ENCODE data around the gene TMEM150C. TPM values are rescaled to one million over a fixed set of nuclear protein-coding genes. Genes with fewer than 3 reads are reported as not detected.

The TMEM150C gene
- total RNA-seq, 1 experiment from 2014 or later: 1.8 TPM

DNA sequence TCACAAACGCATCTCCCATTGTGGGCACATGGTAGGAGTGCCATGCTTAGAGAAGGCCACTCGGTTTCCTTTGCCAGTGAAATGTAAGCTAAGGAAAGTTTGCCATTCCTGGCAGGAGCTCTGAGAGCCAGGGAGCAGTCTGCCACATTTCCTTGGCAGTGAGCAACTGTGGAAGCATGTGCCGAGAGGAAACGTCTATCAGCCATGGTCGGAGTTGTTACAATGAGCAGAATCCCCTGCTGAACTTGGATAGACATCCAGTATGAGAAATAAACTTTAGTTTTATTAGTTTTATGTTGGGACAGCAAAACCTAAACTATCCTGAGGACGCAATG, 80.3 kb downstream of the TMEM150C start:
- POLR2A ChIA-PET: no interaction called here
- H3K36me3 ChIP-seq (ENCODE audit: control insufficient read depth, insufficient read depth, low read length): no peaks in the 10 kb centered on the region
- no peak for ATAC-seq
- no peaks in the 10 kb centered on the region for H3K9me3 ChIP-seq (ENCODE audit: control insufficient read depth, insufficient read depth, low read depth, low read length)
- no peaks in the 10 kb centered on the region for H3K27me3 ChIP-seq (ENCODE audit: control insufficient read depth, insufficient read depth, low read length)
- in situ Hi-C loops (cut with HindIII; ENCODE audit: low pct_unique_long_range_greater_than_20kb, low sequenced_read_pairs) (no loop called here), intact Hi-C loops (cut with micrococcal nuclease; ENCODE audit: unreplicated experiment) (no loop called here)
- no peaks in the 10 kb centered on the region for H3K4me1 ChIP-seq (ENCODE audit: control insufficient read depth, insufficient read depth, low read length)
- BruUV-seq (replicated peaks): no TSS peak
- no peak for DNase-seq (ENCODE audit: low read depth, low spot score)
- TF ChIP-seq TCF7L2 (IDR thresholded peaks at IDR 0.05; ENCODE audit: low read depth, low read length) (no peak), SIN3A (IDR thresholded peaks at IDR 0.05; ENCODE audit: borderline replicate concordance, insufficient read depth, low read depth, low read length) (no peak), POLR2AphosphoS5 (IDR thresholded peaks at IDR 0.05; ENCODE audit: low read depth, low read length) (no peak)
- TF ChIP-seq, protein P1, sequence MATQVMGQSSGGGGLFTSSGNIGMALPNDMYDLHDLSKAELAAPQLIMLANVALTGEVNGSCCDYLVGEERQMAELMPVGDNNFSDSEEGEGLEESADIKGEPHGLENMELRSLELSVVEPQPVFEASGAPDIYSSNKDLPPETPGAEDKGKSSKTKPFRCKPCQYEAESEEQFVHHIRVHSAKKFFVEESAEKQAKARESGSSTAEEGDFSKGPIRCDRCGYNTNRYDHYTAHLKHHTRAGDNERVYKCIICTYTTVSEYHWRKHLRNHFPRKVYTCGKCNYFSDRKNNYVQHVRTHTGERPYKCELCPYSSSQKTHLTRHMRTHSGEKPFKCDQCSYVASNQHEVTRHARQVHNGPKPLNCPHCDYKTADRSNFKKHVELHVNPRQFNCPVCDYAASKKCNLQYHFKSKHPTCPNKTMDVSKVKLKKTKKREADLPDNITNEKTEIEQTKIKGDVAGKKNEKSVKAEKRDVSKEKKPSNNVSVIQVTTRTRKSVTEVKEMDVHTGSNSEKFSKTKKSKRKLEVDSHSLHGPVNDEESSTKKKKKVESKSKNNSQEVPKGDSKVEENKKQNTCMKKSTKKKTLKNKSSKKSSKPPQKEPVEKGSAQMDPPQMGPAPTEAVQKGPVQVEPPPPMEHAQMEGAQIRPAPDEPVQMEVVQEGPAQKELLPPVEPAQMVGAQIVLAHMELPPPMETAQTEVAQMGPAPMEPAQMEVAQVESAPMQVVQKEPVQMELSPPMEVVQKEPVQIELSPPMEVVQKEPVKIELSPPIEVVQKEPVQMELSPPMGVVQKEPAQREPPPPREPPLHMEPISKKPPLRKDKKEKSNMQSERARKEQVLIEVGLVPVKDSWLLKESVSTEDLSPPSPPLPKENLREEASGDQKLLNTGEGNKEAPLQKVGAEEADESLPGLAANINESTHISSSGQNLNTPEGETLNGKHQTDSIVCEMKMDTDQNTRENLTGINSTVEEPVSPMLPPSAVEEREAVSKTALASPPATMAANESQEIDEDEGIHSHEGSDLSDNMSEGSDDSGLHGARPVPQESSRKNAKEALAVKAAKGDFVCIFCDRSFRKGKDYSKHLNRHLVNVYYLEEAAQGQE (IDR thresholded peaks at IDR 0.05; ENCODE audit: insufficient read depth in 1 of 2, low read depth in 2 of 2, low read length in 1 of 2): no peak
- TF ChIP-seq, protein P2, sequence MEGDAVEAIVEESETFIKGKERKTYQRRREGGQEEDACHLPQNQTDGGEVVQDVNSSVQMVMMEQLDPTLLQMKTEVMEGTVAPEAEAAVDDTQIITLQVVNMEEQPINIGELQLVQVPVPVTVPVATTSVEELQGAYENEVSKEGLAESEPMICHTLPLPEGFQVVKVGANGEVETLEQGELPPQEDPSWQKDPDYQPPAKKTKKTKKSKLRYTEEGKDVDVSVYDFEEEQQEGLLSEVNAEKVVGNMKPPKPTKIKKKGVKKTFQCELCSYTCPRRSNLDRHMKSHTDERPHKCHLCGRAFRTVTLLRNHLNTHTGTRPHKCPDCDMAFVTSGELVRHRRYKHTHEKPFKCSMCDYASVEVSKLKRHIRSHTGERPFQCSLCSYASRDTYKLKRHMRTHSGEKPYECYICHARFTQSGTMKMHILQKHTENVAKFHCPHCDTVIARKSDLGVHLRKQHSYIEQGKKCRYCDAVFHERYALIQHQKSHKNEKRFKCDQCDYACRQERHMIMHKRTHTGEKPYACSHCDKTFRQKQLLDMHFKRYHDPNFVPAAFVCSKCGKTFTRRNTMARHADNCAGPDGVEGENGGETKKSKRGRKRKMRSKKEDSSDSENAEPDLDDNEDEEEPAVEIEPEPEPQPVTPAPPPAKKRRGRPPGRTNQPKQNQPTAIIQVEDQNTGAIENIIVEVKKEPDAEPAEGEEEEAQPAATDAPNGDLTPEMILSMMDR (IDR thresholded peaks at IDR 0.05): no peak
- CTCF ChIA-PET: no interaction called here
- H3K27ac ChIP-seq (ENCODE audit: low read length): no peak overlapping the region
- H3K4me3 ChIP-seq (ENCODE audit: low read depth in 2 of 2, low read length in 2 of 2): no peak overlapping the region

DNA sequence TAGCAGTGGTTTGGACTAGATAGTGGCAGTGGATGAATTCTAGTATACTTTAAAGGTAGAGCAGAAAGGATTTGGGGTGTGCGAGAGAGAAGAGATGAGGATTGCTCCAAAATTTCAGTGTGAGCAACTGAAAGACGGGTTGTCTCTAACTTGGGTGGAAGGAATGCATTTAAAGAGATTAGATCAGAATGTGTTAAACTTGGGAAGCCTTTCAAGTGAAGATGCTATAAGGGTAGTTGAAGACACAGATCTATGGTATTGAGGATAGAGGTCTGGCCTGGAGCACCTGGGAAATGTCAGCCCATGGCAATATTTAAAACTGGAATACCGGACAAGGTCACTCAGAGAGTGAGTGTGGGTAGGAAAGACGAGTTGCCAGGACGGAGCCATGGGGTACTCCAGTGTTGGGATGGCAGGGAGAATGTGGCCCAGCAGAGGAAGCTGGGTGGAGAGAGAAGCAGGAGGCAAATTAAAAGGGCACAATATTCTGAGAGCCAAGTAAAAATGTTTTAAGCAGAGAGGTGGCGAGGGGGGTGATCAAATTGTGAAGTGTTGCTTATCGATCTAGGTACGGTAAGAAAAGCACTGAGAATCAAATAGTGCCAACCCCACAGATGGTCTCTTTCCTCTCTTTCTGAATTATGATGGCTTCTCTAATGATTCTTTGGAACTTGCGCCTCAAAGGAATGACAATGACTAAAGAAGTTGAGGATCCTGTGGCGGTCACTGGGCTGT, 80.8 kb downstream of the TMEM150C start:
- BruUV-seq (replicated peaks): no TSS peak
- CTCF ChIA-PET: interaction anchor here (0.6 kb wide), 1 partner anchor 174 kb away, joined by 5 read pairs; no protein-coding TSS in a partner anchor
- DNase-seq (ENCODE audit: low read depth, low spot score): no peak

More for the DNA sequence above, 80.8 kb downstream of the TMEM150C start:
- in situ Hi-C loops (cut with HindIII; ENCODE audit: low pct_unique_long_range_greater_than_20kb, low sequenced_read_pairs) (no loop called here), intact Hi-C loops (cut with micrococcal nuclease; ENCODE audit: unreplicated experiment) (no loop called here)
- Histone ChIP-seq H3K9me3 (ENCODE audit: control insufficient read depth, insufficient read depth, low read depth, low read length) (no peaks in the 10 kb centered on the region), H3K27ac (ENCODE audit: low read length) (no peak overlapping the region), H3K4me3 (ENCODE audit: low read depth in 2 of 2, low read length in 2 of 2) (no peak overlapping the region), H3K4me1 (ENCODE audit: control insufficient read depth, insufficient read depth, low read length) (no peaks in the 10 kb centered on the region), H3K36me3 (ENCODE audit: control insufficient read depth, insufficient read depth, low read length) (no peaks in the 10 kb centered on the region), H3K27me3 (ENCODE audit: control insufficient read depth, insufficient read depth, low read length) (no peaks in the 10 kb centered on the region)
- POLR2A ChIA-PET: no interaction called here
- no peak for TF ChIP-seq POLR2AphosphoS5 (IDR thresholded peaks at IDR 0.05; ENCODE audit: low read depth, low read length)
- TF ChIP-seq SIN3A (IDR thresholded peaks at IDR 0.05; ENCODE audit: borderline replicate concordance, insufficient read depth, low read depth, low read length): no peak
- no peak for TF ChIP-seq TCF7L2 (IDR thresholded peaks at IDR 0.05; ENCODE audit: low read depth, low read length)
- TF ChIP-seq, protein P1 (IDR thresholded peaks at IDR 0.05; ENCODE audit: insufficient read depth in 1 of 2, low read depth in 2 of 2, low read length in 1 of 2): no peak
- TF ChIP-seq, protein P2 (IDR thresholded peaks at IDR 0.05): no peak
- ATAC-seq: no peak
